CD14-positive monocyte (primary cell): ENCODE data around the gene MED27. TPM values are rescaled to one million over a fixed set of nuclear protein-coding genes. Genes with fewer than 3 reads are reported as not detected.

Experiments
- DNase-seq, 3 donors: peaks; one replicate each; pipeline ENCODE4 v3.0.0-alpha.2; 2011 to 2022
- H2AFZ ChIP-seq: 2 replicates; pipeline ENCODE4 v1.6.0; 2012; ENCODE audit warnings: mild to moderate bottlenecking, low read depth, low read length, inconsistent platforms; ENCODE audit not compliant: insufficient read depth, poor library complexity, severe bottlenecking
- H3K27ac ChIP-seq, 2 donors: 1 replicate in 1 of 2; 2 replicates in 1 of 2; pipeline ENCODE4 v1.5.1; 2012 to 2013; ENCODE audit warnings: low read length in 2 of 2, control low read depth in 1 of 2, inconsistent platforms in 1 of 2, low read depth in 1 of 2, mild to moderate bottlenecking in 1 of 2
- H3K27me3 ChIP-seq, 2 donors: one replicate each; pipeline versions ENCODE4 v1.6.0 to v1.6.1; 2011 to 2013; ENCODE audit warnings: low read length in 2 of 2; ENCODE audit not compliant: control insufficient read depth in 2 of 2, insufficient read depth in 2 of 2
- H3K36me3 ChIP-seq, 2 donors: replicated peaks in 1 of 2; 1 replicate in 1 of 2; 2 replicates in 1 of 2; pipeline versions ENCODE4 v1.5.1 to v1.6.1; 2012 to 2013; ENCODE audit warnings: low read length in 2 of 2, control low read depth in 1 of 2, inconsistent platforms in 1 of 2, mild to moderate bottlenecking in 1 of 2; ENCODE audit not compliant: insufficient read depth in 2 of 2, control insufficient read depth in 1 of 2
- H3K4me1 ChIP-seq, 2 donors: 1 replicate in 1 of 2; 2 replicates in 1 of 2; pipeline versions ENCODE4 v1.5.1 to v1.6.1; 2012 to 2013; ENCODE audit warnings: low read length in 2 of 2, control low read depth in 1 of 2, inconsistent platforms in 1 of 2, mild to moderate bottlenecking in 1 of 2, moderate library complexity in 1 of 2; ENCODE audit not compliant: insufficient read depth in 2 of 2, control insufficient read depth in 1 of 2
- H3K4me2 ChIP-seq: replicated peaks from 2 replicates; pipeline ENCODE3; 2012; ENCODE audit warnings: low read length, moderate library complexity, mild to moderate bottlenecking; ENCODE audit not compliant: poor library complexity, severe bottlenecking; ENCODE audit errors: extremely low read depth
- H3K4me3 ChIP-seq, 3 experiments: fragments of 200-600 bp in 1 of 3; sonication (generic) in 1 of 3; replicated peaks in 1 of 3; 1 replicate in 2 of 3; 2 replicates in 1 of 3; pipeline ENCODE4 v1.5.1; 2011 to 2013; ENCODE audit warnings: low read length in 3 of 3, mild to moderate bottlenecking in 3 of 3, control low read depth in 2 of 3, low read depth in 2 of 3, inconsistent platforms in 1 of 3, moderate library complexity in 1 of 3
- H3K79me2 ChIP-seq: 2 replicates; pipeline ENCODE4 v1.6.0; 2012; ENCODE audit warnings: mild to moderate bottlenecking, control low read depth, inconsistent platforms, low read length, moderate library complexity; ENCODE audit not compliant: insufficient read depth
- H3K9ac ChIP-seq: 2 replicates; pipeline ENCODE4 v1.6.0; 2017; ENCODE audit warnings: low read length, mild to moderate bottlenecking; ENCODE audit not compliant: insufficient read depth, poor library complexity, severe bottlenecking
- H3K9me3 ChIP-seq, 2 donors: replicated peaks in 1 of 2; 1 replicate in 1 of 2; 2 replicates in 1 of 2; pipeline versions ENCODE4 v1.5.1 to v1.6.1; 2012 to 2013; ENCODE audit warnings: low read length in 2 of 2, control low read depth in 1 of 2; ENCODE audit not compliant: control insufficient read depth in 1 of 2, insufficient read depth in 1 of 2
- H4K20me1 ChIP-seq: 2 replicates; pipeline ENCODE4 v1.6.0; 2012; ENCODE audit warnings: mild to moderate bottlenecking, low read length, control low read depth, moderate library complexity; ENCODE audit not compliant: insufficient read depth
- H3K27ac Mint-ChIP-seq, 7 donors: one replicate each; pipeline ENCODE4 v1.8.0; 2020; ENCODE audit warnings: mild to moderate bottlenecking in 7 of 7, mixed read lengths in 7 of 7, moderate library complexity in 6 of 7, inconsistent platforms in 2 of 7
- H3K27me3 Mint-ChIP-seq, 3 donors: one replicate each; pipeline ENCODE4 v1.8.0; 2021 to 2022; ENCODE audit warnings: low read depth in 3 of 3, mild to moderate bottlenecking in 3 of 3, mixed read lengths in 3 of 3, moderate library complexity in 3 of 3, inconsistent platforms in 1 of 3
- H3K36me3 Mint-ChIP-seq, 2 donors: one replicate each; pipeline ENCODE4 v1.8.0; 2020; ENCODE audit warnings: mixed read lengths in 2 of 2, inconsistent platforms in 1 of 2, mild to moderate bottlenecking in 1 of 2
- H3K4me1 Mint-ChIP-seq: one replicate; pipeline ENCODE4 v1.8.0; 2020; ENCODE audit warnings: mild to moderate bottlenecking, mixed read lengths
- H3K4me3 Mint-ChIP-seq, 2 donors: one replicate each; pipeline ENCODE4 v1.8.0; 2020; ENCODE audit warnings: mild to moderate bottlenecking in 2 of 2, mixed read lengths in 2 of 2, moderate library complexity in 1 of 2
- H3K9me3 Mint-ChIP-seq, 7 donors: one replicate each; pipeline ENCODE4 v1.8.0; 2020 to 2022; ENCODE audit warnings: mixed read lengths in 7 of 7, mild to moderate bottlenecking in 6 of 7, moderate library complexity in 6 of 7, inconsistent platforms in 2 of 7
- WGBS: methylation state at CpG from one replicate; pipeline ENCODE4 v1.1.5; 2013; ENCODE audit warnings: missing lambda C conversion rate; ENCODE audit not compliant: insufficient coverage; 5-methylcytosine and 5-hydroxymethylcytosine counted together
- intact Hi-C, 2 donors: fragments of 100-400 bp; cut with micrococcal nuclease; formaldehyde crosslinking; loops; one replicate each; pipeline versions ENCODE4 v1.15.0 to v1.15.1; 2023
- polyA plus RNA-seq, 3 donors: library from polyadenylated mRNA; depleted of rRNA in 1 of 3; unstranded in 2 of 3; stranded (reverse) in 1 of 3; fragments of 300-500 nt in 2 of 3; fragments of >200 nt in 1 of 3; fragmentation: Illumina TruSeq in 2 of 3; gene quantifications; 1 replicate in 2 of 3; 2 replicates in 1 of 3; pipeline ENCODE4 v1.2.3, GENCODE V29; 2012 to 2021
- TF ChIP-seq, protein P1 (sequence below): fragments of 200-600 bp; IDR thresholded peaks from one replicate; pipeline ENCODE4 v1.8.0; 2022; ENCODE audit warnings: antibody characterized with exemption, mild to moderate bottlenecking

Gene MED27
- polyA plus RNA-seq, 3 donors: 14.0 to 26.9 (median 25.8) TPM

DNA sequence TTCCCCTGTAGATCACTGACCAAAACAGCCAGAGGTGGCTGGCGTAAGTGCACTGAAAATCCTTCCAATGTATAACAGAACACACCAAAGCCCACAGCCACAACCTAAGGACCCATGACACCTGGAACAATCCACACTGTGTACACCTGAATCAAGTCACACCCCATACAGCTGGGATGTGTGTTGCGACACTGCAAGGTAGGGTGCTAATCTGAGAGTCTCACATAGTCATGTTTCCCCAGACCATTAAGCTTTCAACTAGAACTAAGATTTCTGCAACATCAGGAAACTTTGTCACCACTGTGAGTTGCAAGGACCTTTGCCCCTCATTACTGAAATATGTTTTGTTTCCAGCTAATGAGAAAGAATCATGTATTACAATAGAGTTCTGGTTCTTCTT is 59.4 kb downstream of the MED27 start:
- Histone ChIP-seq H4K20me1 (peaks cover 61% of the 10 kb centered on the region), H3K9me3 (no peaks in the 10 kb centered on the region), H3K4me2 (no peak overlapping the region), H3K4me1 (no peaks in the 10 kb centered on the region), H3K27me3 (no peaks in the 10 kb centered on the region), H3K27ac (no peak overlapping the region), H2AFZ (no peak overlapping the region), H3K79me2 (no peaks in the 10 kb centered on the region), H3K4me3 (no peak overlapping the region), H3K9ac (no peak overlapping the region), H3K36me3 (no peaks in the 10 kb centered on the region)
- no peaks in the 10 kb centered on the region for H3K27me3 Mint-ChIP-seq
- H3K4me1 Mint-ChIP-seq: no peaks in the 10 kb centered on the region
- TF ChIP-seq, protein P1, sequence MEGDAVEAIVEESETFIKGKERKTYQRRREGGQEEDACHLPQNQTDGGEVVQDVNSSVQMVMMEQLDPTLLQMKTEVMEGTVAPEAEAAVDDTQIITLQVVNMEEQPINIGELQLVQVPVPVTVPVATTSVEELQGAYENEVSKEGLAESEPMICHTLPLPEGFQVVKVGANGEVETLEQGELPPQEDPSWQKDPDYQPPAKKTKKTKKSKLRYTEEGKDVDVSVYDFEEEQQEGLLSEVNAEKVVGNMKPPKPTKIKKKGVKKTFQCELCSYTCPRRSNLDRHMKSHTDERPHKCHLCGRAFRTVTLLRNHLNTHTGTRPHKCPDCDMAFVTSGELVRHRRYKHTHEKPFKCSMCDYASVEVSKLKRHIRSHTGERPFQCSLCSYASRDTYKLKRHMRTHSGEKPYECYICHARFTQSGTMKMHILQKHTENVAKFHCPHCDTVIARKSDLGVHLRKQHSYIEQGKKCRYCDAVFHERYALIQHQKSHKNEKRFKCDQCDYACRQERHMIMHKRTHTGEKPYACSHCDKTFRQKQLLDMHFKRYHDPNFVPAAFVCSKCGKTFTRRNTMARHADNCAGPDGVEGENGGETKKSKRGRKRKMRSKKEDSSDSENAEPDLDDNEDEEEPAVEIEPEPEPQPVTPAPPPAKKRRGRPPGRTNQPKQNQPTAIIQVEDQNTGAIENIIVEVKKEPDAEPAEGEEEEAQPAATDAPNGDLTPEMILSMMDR: no peak
- no peak overlapping the region for H3K4me3 Mint-ChIP-seq
- WGBS: 88% methylated on average over 1 of the region's 2 CpGs
- intact Hi-C loops: no loop called here
- H3K36me3 Mint-ChIP-seq: peaks cover 0 to 3% of the 10 kb centered on the region in 2 donors
- no peak for DNase-seq
- no peak overlapping the region for H3K27ac Mint-ChIP-seq
- H3K9me3 Mint-ChIP-seq: peaks cover 0 to 3% (median 0%) of the 10 kb centered on the region in 7 donors

DNA sequence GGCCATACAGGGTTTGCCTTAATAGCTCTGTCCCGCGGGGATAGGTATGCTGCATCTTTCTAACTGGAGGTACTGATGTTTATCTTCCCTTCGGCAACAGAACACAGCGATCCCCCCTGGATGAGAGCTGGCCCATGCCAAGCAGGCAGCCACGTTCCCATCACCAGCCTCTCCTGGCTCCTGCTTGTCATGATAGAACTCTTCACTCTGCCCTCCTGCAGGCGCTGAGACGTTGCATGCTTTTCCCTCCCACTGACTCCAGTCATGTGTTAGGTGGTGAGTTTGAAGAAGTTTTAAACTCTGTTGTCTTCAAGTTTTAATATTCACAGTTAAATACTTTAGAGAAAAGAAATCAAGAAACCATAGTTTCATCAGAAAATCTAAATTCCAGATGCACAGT is 60.0 kb downstream of the MED27 start:
- Mint-ChIP-seq H3K4me1 (no peaks in the 10 kb centered on the region), H3K36me3 (peaks cover 0 to 3% of the 10 kb centered on the region in 2 donors), H3K9me3 (peaks cover 0 to 3% (median 0%) of the 10 kb centered on the region in 7 donors), H3K27me3 (no peaks in the 10 kb centered on the region), H3K27ac (no peak overlapping the region), H3K4me3 (no peak overlapping the region)
- DNase-seq: no peak
- Histone ChIP-seq H3K4me1 (no peaks in the 10 kb centered on the region), H3K27ac (no peak overlapping the region), H3K4me3 (no peak overlapping the region), H2AFZ (no peak overlapping the region), H3K27me3 (no peaks in the 10 kb centered on the region), H3K36me3 (no peaks in the 10 kb centered on the region), H3K9ac (no peak overlapping the region), H3K9me3 (no peaks in the 10 kb centered on the region), H3K79me2 (no peaks in the 10 kb centered on the region), H3K4me2 (no peak overlapping the region), H4K20me1 (peaks cover 61% of the 10 kb centered on the region)
- WGBS: 96% methylated on average over 5 of the region's 7 CpGs
- TF ChIP-seq, protein P1: no peak
- intact Hi-C loops: no loop called here
